Right ventricle myocardium superior (tissue), 1 donor: ENCODE measurements around the gene FAM174B. TPM values are rescaled to one million over a fixed set of nuclear protein-coding genes. Genes with fewer than 3 reads are reported as not detected.

Source experiments
- ATAC-seq: fragments of 200-7000 bp; cut with Tn5 transposase; one replicate; pipeline ENCODE4 v1.9.1; 2020; ENCODE audit warnings: mild to moderate bottlenecking; ENCODE audit not compliant: poor library complexity
- DNase-seq: peaks from one replicate; pipeline ENCODE4 v3.0.0-alpha.2; 2020
- intact Hi-C: fragments of 100-400 bp; cut with DNase I; formaldehyde crosslinking; loops from one replicate; pipeline ENCODE4 v1.11.2; 2022
- total RNA-seq: library from RNA; stranded (reverse); fragmentation: NEBNext Ultra II Directional; extraction: Animal tissue kit (Norgen Biotek cat#: 25700); gene quantifications from one replicate; pipeline ENCODE4 v1.2.1, GENCODE V29; 2021
- donor health status: DM: no; HTN: yes; CAD: no; lungs with severe emphysema.

Gene FAM174B
- total RNA-seq, 1 donor from 2014 or later, result 11.9 TPM

DNA sequence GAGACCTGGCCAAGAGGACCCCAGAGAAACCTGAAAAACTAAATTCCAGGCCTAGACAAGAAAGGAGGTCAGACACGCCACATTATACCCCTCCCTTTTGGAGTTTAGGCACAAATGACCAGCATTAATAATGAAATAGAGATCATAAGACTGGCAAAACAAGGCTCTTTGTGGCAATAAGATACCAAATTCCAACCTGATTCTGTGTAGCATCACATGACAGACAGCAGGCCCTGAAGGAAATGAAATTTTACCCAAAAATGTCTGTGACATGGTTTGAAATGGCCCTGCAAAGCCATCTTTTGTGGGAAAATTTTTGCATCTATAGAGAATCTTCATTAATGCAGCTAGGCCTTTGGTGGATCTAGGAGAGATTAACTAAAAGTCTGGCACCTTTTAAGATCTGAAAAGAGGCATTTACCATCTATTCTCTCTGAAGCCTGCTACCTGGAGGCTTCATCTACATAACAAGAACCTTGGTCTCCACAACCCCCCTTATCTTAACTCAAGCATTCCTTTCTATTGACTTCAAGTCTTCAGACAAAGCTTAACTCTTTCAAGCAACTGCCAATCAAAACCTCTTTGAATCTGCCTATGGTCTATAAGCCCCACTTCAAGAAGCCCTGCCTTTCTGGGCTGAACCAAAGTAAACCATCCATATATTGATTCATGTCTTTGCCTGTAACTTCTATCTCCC is 8.0 kb downstream of the FAM174B start:
- no peak for DNase-seq

DNA sequence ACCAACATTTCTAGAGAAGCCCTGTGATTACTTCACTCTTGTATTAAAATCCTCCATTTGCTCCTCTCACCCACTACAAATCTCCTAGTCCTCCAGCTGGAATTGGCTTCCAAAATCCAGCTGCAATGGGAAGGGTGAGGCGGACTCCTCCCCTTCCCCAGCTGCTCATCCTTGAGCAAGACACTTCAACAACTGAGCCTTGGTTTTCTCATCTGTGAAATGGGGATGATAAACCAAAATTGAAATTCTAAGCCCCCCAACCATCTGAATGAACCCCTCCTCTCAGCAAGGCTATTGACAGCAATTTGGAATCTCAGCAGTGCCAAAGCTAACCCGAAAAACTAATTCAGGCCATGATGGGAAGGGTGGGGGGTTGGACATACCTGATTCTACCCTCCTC is 9.4 kb downstream of the FAM174B start:
- intact Hi-C loops, result no loop called here
- ATAC-seq (no peak), DNase-seq (no peak)

More for the DNA sequence above, 8.0 kb downstream of the FAM174B start:
- ATAC-seq, result no peak
- intact Hi-C loops, result no loop called here

DNA sequence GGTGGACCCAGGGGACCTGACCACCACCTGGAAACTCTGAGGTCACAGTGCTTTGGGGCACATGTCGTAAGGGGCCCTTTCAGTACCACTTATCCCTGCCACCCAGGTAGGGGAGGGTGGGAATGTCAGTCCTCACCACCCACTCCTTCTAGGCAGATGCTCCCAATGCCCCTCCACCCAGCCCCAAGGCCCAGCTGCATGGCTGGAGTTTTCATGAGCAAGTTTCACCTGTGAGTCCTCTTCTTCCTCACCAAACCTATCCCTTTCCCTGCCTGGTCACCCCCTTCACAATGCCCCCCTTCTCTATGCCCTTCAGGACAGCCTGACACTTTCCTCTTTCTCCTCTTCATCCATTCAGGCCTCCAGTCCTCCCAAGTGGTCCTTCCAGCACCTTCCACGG is 9.8 kb downstream of the FAM174B start:
- no peak for ATAC-seq
- intact Hi-C loops, result no loop called here
- no peak for DNase-seq

DNA sequence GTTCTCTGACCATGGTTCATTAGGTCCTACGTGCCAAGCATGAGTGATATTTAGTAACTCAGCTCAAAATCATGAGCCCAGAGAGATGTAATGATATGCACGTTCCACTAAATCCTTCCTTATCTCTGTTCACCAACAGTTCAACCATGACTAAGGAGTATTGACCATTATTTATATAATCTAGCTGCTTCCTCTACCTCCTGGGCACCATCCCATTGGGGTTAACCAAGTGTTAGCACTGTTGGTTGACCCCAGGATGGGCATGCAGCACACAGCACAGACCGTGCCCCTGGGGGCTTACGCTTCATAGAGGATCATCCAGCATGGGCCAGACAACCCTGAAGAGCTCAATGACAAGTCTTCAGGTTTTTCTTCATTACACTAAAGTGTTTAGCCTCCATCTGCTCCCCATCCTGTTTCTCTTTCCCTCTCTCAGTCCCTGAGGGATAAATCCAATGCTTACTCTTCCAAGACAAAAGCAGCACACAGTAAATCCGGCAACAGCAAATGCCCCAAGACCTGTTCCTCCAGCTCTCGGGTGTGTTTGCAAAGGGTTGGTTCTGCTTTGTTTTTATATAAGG is 10.4 kb downstream of the FAM174B start:
- DNase-seq (no peak), ATAC-seq (peak; percentile 20)
- intact Hi-C loops, result no loop called here

DNA sequence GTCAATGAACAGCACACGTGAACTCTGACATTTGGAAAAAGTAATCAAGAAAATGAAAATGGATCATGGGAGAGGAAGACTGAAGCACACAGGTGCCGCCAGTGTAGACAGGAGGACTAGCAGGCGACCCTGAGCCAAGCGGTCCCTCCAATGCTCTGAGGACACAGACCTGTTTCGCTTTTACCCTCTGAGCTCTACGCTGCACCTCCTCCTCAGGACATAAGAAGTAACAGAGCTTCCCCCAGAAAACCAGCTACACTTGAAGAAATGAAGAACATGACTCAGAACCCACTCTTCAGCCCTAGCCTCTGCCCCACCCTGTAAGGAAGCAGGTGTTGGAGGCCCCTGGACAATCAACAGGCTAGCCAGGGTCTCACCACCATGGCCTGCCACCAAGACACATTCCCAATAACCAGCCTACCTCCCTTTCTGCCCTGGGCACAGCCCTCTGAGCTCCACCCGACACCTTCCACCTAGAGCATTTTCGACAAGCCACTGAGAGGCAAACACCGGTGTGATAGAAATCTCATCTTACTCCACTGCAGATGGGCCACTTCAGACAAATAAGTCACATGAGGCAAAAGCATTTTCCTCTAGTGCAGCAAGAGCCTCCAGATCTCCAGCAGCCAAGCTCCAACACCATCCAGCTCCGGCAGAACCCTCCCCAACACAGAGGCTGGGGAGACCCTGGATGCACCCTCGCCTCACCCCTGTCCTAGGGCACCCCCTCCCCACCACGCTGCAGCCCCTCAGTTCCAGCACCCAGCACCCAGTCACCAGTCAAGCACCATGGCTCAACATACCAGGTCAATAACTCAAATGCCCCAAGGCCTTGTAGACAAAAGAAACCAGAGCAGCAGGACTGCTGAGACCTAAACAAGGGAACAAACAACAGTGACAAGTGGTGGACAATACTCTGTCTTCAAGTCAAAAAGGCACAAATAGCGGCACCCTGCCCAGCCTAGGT is 11.4 kb downstream of the FAM174B start:
- DNase-seq (no peak), ATAC-seq (no peak)
- intact Hi-C loops, result no loop called here

DNA sequence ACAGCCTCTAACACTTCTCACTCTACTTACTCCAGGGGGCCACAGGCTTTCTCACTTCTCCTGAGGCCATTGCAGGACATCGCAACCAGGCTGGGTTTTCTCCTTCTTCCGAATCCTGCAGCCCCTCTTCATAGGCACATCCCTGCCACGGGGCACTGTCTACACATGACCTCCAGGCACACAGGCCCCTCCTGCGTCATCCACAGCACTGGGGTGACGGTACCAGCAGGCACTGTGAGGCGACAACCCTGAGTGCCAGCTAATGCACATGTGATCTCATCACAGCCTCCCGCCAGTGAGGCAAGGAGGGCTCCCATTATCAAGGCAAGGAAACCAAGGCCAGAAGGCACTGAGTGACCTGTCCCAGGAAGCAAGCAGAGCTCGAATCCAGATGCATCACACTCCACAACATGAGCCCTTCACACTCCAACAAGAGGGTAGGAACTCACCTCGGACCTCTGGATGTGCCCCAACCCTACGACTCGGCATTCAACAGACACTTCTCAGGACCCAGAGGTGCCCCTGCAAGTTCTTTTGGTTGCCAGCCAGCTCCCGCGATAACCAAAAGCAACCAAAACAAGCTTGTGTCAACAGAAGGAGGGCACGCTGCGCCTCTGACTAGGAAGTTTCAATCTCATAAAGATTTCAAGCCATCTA is 16.7 kb downstream of the FAM174B start:
- no peak for DNase-seq

DNA sequence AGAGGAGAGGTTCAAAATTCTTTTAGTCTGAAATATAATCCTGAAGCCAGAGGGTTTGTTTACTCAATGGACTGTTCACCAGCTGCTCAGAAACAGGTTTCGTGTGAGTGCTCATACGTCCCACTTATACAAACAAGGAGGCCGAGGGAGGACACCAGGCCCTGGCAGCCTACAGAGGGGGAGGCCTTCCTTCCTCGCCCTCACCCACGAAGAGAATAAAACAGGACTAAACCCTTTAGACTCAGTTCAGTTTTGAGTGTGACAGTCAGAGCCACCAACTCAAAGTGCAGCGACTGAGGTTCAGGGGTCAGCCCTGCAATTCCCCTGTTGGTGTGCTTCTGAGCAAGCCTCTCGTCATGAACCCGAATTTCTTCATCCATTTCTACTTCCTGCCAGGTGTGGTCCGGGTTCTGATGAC is 17.3 kb downstream of the FAM174B start:
- no peak for DNase-seq
- intact Hi-C loops, result no loop called here
- ATAC-seq, result no peak

More for the DNA sequence above, 16.7 kb downstream of the FAM174B start:
- intact Hi-C loops, result no loop called here
- peak; percentile 16 for ATAC-seq

DNA sequence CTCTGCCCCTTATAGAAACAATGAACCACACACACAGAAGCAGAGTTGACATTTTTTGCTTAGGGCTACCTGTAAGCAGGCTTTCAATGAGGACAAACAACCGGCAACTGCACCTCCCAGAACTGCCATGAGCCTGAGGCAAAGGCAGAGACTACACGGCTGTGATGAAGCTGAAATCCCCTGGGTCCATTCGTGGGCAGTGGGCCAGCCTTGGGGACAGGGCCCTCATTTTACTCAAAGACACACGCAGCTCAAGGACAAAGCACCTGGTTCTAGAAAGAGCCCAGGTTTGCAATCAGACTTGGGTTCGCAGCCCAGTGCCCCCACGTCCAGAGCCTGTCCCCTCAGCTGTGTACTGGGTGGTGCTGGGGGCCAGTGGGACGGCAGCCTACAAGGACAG is 17.9 kb downstream of the FAM174B start:
- DNase-seq (no peak), ATAC-seq (no peak)
- intact Hi-C loops, result no loop called here

DNA sequence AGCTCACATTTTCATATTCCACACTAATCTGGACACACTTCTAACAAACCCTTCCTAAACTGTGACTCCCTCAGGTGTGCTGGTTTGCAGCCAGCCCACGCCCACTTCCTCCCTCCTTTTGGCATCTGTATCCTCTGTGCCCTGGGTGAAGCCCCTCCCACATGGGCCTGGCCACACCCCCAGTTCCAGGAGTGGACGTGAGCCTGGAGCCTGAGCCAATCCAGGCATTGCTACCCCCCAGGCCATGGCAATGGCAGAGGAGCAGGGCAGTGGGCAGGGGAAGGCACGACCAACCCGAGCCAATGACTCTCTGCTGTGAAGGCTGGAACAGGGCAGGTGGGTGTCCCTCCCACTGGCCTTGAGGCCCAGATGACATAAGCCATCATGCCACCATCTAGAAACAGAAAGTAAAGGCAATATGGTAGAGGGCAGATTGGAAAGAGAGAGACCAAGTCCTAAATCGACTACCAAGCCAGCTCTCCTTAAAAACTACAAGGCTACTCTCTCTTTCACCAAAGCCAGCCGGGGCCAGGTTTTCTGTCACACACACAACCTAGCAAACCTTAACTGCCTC is 18.6 kb downstream of the FAM174B start:
- DNase-seq (no peak), ATAC-seq (peak; percentile 18)
- intact Hi-C loops, result no loop called here

DNA sequence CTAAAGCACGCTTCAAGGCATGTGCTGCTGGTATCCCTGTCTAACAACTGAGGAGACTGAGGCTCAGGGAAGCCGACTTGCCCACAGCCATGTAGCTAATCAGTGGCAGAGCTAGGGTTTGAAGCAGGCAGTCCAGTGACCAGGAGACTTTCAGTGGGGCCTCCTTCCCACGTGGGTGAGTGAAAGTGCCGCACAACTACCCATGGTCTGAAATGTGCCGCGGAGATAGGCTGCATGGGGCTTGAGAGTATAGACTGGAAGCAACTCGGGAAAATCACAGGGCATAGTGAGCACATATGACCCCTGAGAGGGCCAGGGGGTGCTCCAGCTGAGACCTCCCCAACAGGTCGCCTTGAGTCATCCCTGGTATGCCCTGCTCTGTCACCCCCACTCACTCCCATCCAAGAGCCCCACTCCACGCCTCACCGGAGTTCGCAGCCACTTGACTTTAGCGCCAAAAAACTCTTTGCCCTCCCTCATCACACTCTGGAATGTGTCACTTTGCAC is 19.1 kb downstream of the FAM174B start:
- ATAC-seq (no peak), DNase-seq (no peak)
- intact Hi-C loops, result no loop called here

DNA sequence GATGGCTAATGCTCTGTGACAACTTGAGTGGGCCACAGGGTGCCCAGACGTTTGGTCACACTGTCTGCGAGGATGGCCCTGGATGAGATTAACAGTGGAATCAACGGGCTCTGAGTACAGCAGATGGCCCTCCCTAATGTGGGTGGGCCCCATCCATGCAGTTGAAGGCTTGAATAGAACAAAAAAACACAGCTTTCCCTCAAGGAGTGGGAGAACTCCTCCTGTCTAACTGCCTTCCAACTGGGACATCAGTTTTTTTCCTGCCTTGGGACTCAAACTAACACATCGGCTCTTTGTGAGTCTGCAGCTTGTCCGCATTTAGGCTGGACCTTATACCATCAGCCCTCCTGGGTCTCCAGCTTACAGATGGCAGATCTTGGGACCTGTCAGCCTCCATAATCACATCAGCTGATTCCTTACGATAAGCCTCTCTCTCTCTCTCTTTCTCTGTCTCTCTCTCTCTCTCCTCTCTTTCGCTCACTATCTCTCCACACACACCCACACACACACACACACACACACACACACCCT is 20.8 kb downstream of the FAM174B start:
- ATAC-seq (no peak), DNase-seq (no peak)
- intact Hi-C loops, result no loop called here

DNA sequence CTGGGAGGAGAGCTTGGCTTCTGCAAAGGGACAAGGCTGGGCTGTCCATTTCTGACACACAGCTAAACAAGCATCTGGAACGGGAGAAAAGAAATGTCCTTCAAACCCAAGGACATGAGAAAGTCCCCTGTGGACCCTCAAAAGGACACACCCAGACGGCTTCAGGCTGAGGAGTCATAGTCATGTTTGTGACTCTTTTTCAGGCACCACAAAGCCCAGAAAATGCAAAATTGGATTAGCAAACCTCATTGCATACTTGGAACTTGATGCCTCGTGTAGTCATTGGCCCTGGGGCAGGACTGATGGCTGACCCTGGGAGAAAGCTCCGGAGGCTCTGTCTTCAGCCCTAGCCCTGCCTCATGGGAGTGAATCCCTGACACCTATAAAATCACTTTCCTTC is 21.5 kb downstream of the FAM174B start:
- ATAC-seq (no peak), DNase-seq (no peak)

DNA sequence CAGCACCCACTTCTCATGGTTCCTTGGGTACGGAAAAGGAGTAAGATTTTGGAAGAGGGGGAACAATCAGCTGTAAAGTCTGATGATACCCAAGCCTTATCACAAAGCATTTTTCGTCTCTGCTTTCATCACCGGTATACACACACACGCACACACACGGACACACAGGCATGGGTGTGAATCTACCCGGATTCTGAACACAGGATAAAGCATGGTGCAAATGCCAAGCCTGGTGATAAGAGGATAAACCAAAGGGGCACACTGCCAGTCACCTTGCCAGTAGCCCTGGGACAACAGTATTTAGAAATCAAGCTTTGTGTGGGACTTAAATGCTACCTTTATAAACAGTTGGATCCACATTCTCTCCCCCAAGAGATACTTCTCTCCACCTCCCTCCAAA is 22.2 kb downstream of the FAM174B start:
- intact Hi-C loops, result no loop called here
- DNase-seq, result no peak
- ATAC-seq, result peak; percentile 38

More for the DNA sequence above, 21.5 kb downstream of the FAM174B start:
- intact Hi-C loops, result no loop called here

DNA sequence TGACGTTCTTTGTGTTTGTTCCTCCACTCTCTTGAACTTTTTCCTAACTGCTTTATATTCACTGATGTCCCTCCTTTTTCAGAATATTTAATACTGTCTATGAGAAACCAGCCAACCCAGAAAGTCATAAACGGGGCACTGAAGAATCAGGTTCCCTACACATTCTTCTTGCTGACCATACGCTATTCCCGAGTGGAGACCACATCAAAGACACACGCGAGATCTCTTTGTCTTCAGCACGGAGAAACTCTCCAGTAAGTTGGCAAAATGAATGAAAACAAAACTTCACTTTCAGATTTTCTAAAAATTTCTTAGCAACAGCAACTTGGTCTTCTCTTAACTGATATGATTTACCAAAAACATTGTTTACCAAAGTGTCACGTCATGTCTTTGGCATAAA is 22.6 kb downstream of the FAM174B start:
- DNase-seq, result no peak
- intact Hi-C loops, result no loop called here
- ATAC-seq, result no peak

DNA sequence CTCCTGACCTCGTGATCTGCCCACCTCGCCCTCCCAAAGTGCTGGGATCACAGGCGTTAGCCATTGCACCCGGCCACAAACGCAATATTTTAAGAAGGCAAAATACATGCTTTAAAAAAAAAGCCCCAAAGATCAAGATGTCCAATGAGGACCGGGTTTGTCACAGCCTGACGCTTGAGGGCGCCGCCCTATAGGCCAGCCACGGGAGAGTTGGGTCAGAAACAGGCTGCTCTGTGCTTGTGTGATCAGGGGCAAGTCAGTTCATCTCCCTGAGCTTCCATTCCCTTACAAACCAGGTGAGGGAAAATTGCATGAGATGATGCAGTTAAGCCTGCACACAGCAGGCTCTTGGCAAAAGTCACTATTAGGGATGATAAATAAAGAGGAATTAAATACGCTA is 23.9 kb downstream of the FAM174B start:
- no peak for DNase-seq
- intact Hi-C loops, result no loop called here
- ATAC-seq, result no peak

DNA sequence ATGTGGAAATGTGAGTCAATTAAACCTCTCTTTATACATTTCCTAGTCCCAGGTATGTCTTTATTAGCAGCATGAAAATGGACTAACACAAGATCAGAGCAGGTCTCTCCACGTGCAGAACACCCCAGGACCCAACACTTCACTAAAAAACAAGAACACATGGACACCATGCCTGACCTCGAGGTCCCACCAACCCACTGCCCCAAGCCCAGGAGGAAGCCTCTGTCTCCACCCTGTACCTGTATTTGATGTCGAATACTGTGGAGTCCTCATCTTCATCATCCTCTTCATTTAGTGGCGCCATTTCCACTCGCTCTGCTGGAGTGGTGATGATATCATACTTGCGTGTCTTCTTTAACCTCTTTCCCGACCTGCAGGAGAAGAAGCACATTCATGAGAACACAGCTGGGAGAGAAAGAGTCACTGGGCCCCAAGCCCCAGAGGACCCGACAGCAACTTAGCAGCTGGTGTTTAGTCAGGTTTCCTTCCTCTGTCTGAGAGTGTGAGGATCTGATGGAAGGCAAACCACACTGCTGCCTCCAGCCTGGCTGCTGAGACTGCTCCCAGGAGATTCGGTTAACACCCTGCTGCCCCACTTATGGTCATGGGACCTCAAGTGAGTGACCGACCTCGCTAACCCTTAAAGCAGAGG is 25.5 kb downstream of the FAM174B start:
- DNase-seq (no peak), ATAC-seq (no peak)
- intact Hi-C loops, result no loop called here

DNA sequence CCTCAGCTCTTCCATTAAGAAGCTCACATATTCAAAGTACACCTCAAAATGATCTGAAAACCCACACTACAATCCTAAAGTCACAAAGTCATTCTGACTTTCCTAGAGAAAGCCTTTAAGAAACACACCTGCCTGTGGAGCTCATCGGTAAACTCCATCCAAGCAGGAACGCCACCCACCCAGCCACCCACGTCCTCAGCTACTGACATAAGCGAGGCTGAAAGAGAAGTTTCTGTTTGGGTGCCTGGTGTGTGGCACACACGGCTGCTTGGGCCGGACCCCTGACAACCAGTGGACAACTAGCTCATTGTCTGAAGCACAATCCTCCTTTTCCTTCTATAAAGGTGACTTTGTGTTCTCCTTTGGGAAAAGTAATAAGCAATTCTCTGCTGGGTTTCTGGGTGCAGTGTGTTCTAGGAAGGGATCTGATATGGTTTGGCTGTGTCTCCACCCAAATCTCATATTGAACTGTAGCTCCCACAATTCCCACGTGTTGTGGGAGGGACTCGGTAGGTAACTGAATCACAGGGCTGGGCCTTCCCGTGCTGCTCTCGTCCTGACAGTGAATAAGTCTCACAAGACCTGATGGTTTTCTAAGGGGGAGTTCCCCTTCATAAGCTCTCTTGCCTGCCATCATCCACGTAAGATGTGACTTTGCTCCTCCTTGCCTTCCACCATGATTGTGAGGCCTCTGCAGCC is 26.1 kb downstream of the FAM174B start:
- no peak for ATAC-seq
- intact Hi-C loops, result no loop called here
- DNase-seq, result no peak
